H9 (cell line): ENCODE results near the gene RNF20. TPM values are rescaled to one million over a fixed set of nuclear protein-coding genes. Genes with fewer than 3 reads are reported as not detected.

ENCODE experiments used
- DNase-seq: peaks from one replicate; pipeline ENCODE4 v3.0.0-alpha.2; 2017
- H2AFZ ChIP-seq: one replicate; pipeline ENCODE4 v1.6.1; 2013; ENCODE audit warnings: mild to moderate bottlenecking, low read length, control low read depth, moderate library complexity
- H2AK5ac ChIP-seq: 2 replicates; pipeline ENCODE4 v1.6.1; 2013; ENCODE audit warnings: low read length, control low read depth, mixed read lengths; ENCODE audit not compliant: insufficient read length
- H2BK120ac ChIP-seq: one replicate; pipeline ENCODE4 v1.6.1; 2013; ENCODE audit warnings: low read depth, mild to moderate bottlenecking, low read length, control low read depth, inconsistent platforms; ENCODE audit not compliant: poor library complexity, severe bottlenecking
- H2BK12ac ChIP-seq: 2 replicates; pipeline ENCODE4 v1.6.1; 2013; ENCODE audit warnings: low read length, control low read depth, mixed read lengths, low read depth; ENCODE audit not compliant: insufficient read length
- H2BK15ac ChIP-seq: 2 replicates; pipeline ENCODE4 v1.6.1; 2013; ENCODE audit warnings: low read depth, low read length, control low read depth
- H2BK20ac ChIP-seq: one replicate; pipeline ENCODE4 v1.6.1; 2013; ENCODE audit warnings: low read depth, mild to moderate bottlenecking, low read length, control low read depth, inconsistent platforms; ENCODE audit not compliant: poor library complexity, severe bottlenecking
- H2BK5ac ChIP-seq: 2 replicates; pipeline ENCODE4 v1.6.1; 2013; ENCODE audit warnings: low read length, control low read depth, mixed read lengths; ENCODE audit not compliant: insufficient read length
- H3K14ac ChIP-seq: 2 replicates; pipeline ENCODE4 v1.6.1; 2013; ENCODE audit warnings: low read length, control low read depth; ENCODE audit not compliant: insufficient read depth
- H3K18ac ChIP-seq: 2 replicates; pipeline ENCODE4 v1.6.1; 2013; ENCODE audit warnings: low read depth, mild to moderate bottlenecking, mixed read lengths, low read length, control low read depth; ENCODE audit not compliant: insufficient read length
- H3K23ac ChIP-seq: 2 replicates; pipeline ENCODE4 v1.6.1; 2013; ENCODE audit warnings: low read length, control low read depth, mixed read lengths, low read depth; ENCODE audit not compliant: insufficient read length
- H3K23me2 ChIP-seq: 2 replicates; pipeline ENCODE4 v1.6.1; 2013; ENCODE audit warnings: low read depth, mild to moderate bottlenecking, mixed read lengths, low read length, control low read depth; ENCODE audit not compliant: insufficient read length, poor library complexity, severe bottlenecking
- H3K27ac ChIP-seq: 2 replicates; pipeline ENCODE4 v1.5.1; 2013; ENCODE audit warnings: low read length, control low read depth, mixed read lengths, low read depth; ENCODE audit not compliant: insufficient read length
- H3K27me3 ChIP-seq: 2 replicates; pipeline ENCODE4 v1.6.1; 2013; ENCODE audit warnings: low read length, control low read depth, inconsistent platforms; ENCODE audit not compliant: insufficient read depth
- H3K4ac ChIP-seq: 2 replicates; pipeline ENCODE4 v1.6.1; 2013; ENCODE audit warnings: low read depth, mild to moderate bottlenecking, control low read depth, inconsistent platforms, low read length, moderate library complexity
- H3K4me1 ChIP-seq: 2 replicates; pipeline ENCODE4 v1.6.1; 2013; ENCODE audit warnings: low read length, control low read depth, inconsistent platforms; ENCODE audit not compliant: insufficient read depth
- H3K4me2 ChIP-seq: 2 replicates; pipeline ENCODE4 v1.6.1; 2013; ENCODE audit warnings: low read length, control low read depth, mixed read lengths; ENCODE audit not compliant: insufficient read length, insufficient read depth
- H3K56ac ChIP-seq: 2 replicates; pipeline ENCODE4 v1.6.1; 2013; ENCODE audit warnings: low read depth, mild to moderate bottlenecking, mixed read lengths, low read length, control low read depth; ENCODE audit not compliant: insufficient read length
- H3K79me1 ChIP-seq: 2 replicates; pipeline ENCODE4 v1.6.1; 2013; ENCODE audit warnings: low read depth, mild to moderate bottlenecking, moderate library complexity, low read length, control low read depth, inconsistent platforms; ENCODE audit not compliant: insufficient read depth, poor library complexity, severe bottlenecking
- H3K79me2 ChIP-seq: 2 replicates; pipeline ENCODE4 v1.6.1; 2013; ENCODE audit warnings: low read length, control low read depth, inconsistent platforms; ENCODE audit not compliant: insufficient read depth
- H3K9ac ChIP-seq: 2 replicates; pipeline ENCODE4 v1.6.1; 2013; ENCODE audit warnings: low read length, control low read depth, mixed read lengths; ENCODE audit not compliant: insufficient read length; ENCODE audit errors: extremely low read depth
- H3K9me3 ChIP-seq: one replicate; pipeline ENCODE4 v1.6.1; 2013; ENCODE audit warnings: low read depth, low read length, inconsistent platforms; ENCODE audit not compliant: control insufficient read depth
- H3T11ph ChIP-seq: one replicate; pipeline ENCODE4 v1.6.1; 2013; ENCODE audit warnings: mild to moderate bottlenecking, low read length, control low read depth, inconsistent platforms
- H4K20me1 ChIP-seq: one replicate; pipeline ENCODE4 v1.6.1; 2013; ENCODE audit not compliant: control insufficient read depth, insufficient read length, insufficient read depth
- H4K5ac ChIP-seq: 2 replicates; pipeline ENCODE4 v1.6.1; 2013; ENCODE audit warnings: low read depth, mild to moderate bottlenecking, mixed read lengths, low read length, control low read depth; ENCODE audit not compliant: insufficient read length
- H4K8ac ChIP-seq: replicated peaks from 2 replicates; pipeline ENCODE4 v1.6.1; 2013; ENCODE audit warnings: low read length, control low read depth, mixed read lengths, low read depth; ENCODE audit not compliant: insufficient read length
- H4K91ac ChIP-seq: 2 replicates; pipeline ENCODE4 v1.6.1; 2013; ENCODE audit warnings: low read depth, mild to moderate bottlenecking, moderate library complexity, mixed read lengths, low read length, control low read depth; ENCODE audit not compliant: insufficient read length
- H3K27ac Mint-ChIP-seq, 3 experiments: 2 replicates in 2 of 3; 3 replicates in 1 of 3; pipeline ENCODE4 v1.8.0; 2020 to 2021; ENCODE audit warnings: mixed read lengths in 3 of 3, mild to moderate bottlenecking in 1 of 3, moderate library complexity in 1 of 3
- H3K27me3 Mint-ChIP-seq: 2 replicates; pipeline ENCODE4 v1.8.0; 2021; ENCODE audit warnings: low read depth, mild to moderate bottlenecking, moderate library complexity, mixed read lengths
- H3K36me3 Mint-ChIP-seq, 3 experiments: 2 replicates in 2 of 3; 3 replicates in 1 of 3; pipeline ENCODE4 v1.8.0; 2020 to 2021; ENCODE audit warnings: low read depth in 3 of 3, mixed read lengths in 3 of 3; ENCODE audit not compliant: insufficient read depth in 1 of 3
- H3K4me1 Mint-ChIP-seq, 2 experiments: 2 replicates each; pipeline ENCODE4 v1.8.0; 2020; ENCODE audit warnings: mixed read lengths in 2 of 2
- H3K4me3 Mint-ChIP-seq, 2 experiments: 2 replicates in 1 of 2; 3 replicates in 1 of 2; pipeline ENCODE4 v1.8.0; 2020 to 2021; ENCODE audit warnings: mild to moderate bottlenecking in 2 of 2, mixed read lengths in 2 of 2, moderate library complexity in 1 of 2
- H3K9me3 Mint-ChIP-seq, 2 experiments: 2 replicates in 1 of 2; 3 replicates in 1 of 2; pipeline ENCODE4 v1.8.0; 2020; ENCODE audit warnings: mild to moderate bottlenecking in 2 of 2, mixed read lengths in 2 of 2, moderate library complexity in 1 of 2
- CTCF ChIP-seq: fragments of 200-600 bp; sonication (generic); conservative IDR thresholded peaks from 3 replicates; pipeline ENCODE4 v1.8.0; 2021; ENCODE audit warnings: antibody characterized with exemption, mild to moderate bottlenecking
- WGBS: extraction: QIAGEN DNeasy Blood & Tissue Kit; methylation state at CpG from one replicate; pipeline ENCODE4 v1.1.7; 2013; ENCODE audit warnings: missing lambda C conversion rate, low lambda C conversion rate, mixed read lengths; ENCODE audit not compliant: insufficient read length; ENCODE audit errors: extremely low coverage; 5-methylcytosine and 5-hydroxymethylcytosine counted together
- total RNA-seq: library from RNA; stranded (reverse); gene quantifications from 2 replicates; pipeline ENCODE4 v1.2.1, GENCODE V29; 2021

The RNF20 gene
- total RNA-seq, 1 experiment from 2014 or later: 48.5 TPM

GRCh38 chr9:101593345-101593744 lies 59.7 kb downstream of the RNF20 start:
- peak; percentile 27; the same call in 1 of the 3 replicates for TF ChIP-seq CTCF
- Histone ChIP-seq H3K9ac (no peak overlapping the region), H2BK12ac (no peak overlapping the region), H2AK5ac (no peak overlapping the region), H3T11ph (no peak overlapping the region), H2BK5ac (no peak overlapping the region), H4K5ac (no peak overlapping the region), H3K23ac (no peak overlapping the region), H3K4me2 (no peak overlapping the region), H4K91ac (no peak overlapping the region), H3K4ac (no peak overlapping the region), H2BK15ac (no peak overlapping the region), H3K18ac (no peak overlapping the region), H3K4me1 (no peaks in the 10 kb centered on the region), H3K79me1 (no peaks in the 10 kb centered on the region), H3K56ac (no peak overlapping the region), H2BK120ac (no peak overlapping the region), H3K27me3 (no peaks in the 10 kb centered on the region), H3K79me2 (no peaks in the 10 kb centered on the region), H3K14ac (no peak overlapping the region), H4K8ac (no peak overlapping the region), H4K20me1 (no peaks in the 10 kb centered on the region), H2AFZ (no peak overlapping the region), H3K9me3 (no peaks in the 10 kb centered on the region), H2BK20ac (no peak overlapping the region), H3K27ac (no peak overlapping the region), H3K23me2 (no peaks in the 10 kb centered on the region)
- no peak for DNase-seq
- Mint-ChIP-seq H3K4me1 (peaks cover 3 to 7% of the 10 kb centered on the region in 2 experiments; a peak in 3 of 4 replicates), H3K9me3 (no peaks in the 10 kb centered on the region), H3K4me3 (no peak overlapping the region), H3K27me3 (peaks cover 4% of the 10 kb centered on the region; the same call in 1 of the 2 replicates), H3K36me3 (no peaks in the 10 kb centered on the region), H3K27ac (no peak overlapping the region)
- WGBS: no CpG with 5 or more reads among the region's 2 CpGs
